Endometrial microvascular endothelial cells (primary cell): ENCODE results near the gene IFT25. TPM values are rescaled to one million over a fixed set of nuclear protein-coding genes. Genes with fewer than 3 reads are reported as not detected.

ENCODE experiments used
- in situ Hi-C: cut with HindIII; loops from 2 replicates; pipeline ENCODE4 v1.10.0; 2017; ENCODE audit warnings: low sequenced_read_pairs, low pct_unique_long_range_greater_than_20kb; ENCODE audit errors: inconsistent ontology term
- total RNA-seq: library from RNA; depleted of rRNA; stranded (reverse); fragments of >200 nt; gene quantifications from one replicate; pipeline ENCODE4 v1.2.3, GENCODE V29; 2015; ENCODE audit errors: inconsistent ontology term

IFT25 gene
- total RNA-seq, 1 donor from 2014 or later = 20.6 TPM

DNA sequence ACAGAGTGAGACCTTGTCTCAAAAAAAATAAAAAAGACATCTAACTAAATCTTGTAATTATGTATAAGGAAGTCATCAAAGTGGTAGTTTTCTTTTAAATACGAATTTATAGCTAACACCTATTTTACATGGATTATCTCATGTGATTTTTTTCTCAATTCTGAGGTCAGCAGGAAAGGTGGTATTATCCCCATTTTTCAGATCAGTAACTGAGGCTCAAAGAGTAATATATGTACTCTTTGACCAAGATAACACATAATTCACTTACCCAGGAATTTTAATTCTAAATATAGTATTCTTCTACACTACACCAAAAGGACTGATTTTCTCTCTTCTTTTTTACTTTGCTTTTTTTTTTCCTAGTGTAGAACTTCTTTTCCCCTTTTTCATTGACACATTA lies 9.1 kb downstream of the IFT25 start:
- in situ Hi-C loops = no loop called here

GRCh38 chr1:53934170-53934765 lies 11.2 kb downstream of the IFT25 start:
- in situ Hi-C loops = no loop called here

DNA sequence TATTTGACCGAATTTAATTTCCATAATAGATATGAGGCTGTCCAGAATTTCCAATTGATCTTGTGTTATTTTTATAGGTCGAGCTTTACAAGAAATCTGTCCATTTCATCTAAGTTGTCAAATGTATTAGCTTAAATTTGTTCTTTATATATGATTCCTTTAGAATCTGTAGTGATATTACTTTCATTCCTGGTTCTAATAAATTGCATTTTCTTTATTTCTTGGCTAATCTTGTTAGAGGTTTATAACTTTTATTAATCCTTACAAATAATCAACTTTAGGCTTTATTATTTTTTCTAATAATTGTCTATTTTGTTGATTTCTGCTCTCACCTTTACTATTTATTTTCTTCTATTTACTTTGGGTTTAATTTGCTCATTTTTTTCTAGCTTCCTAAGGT lies 14.0 kb downstream of the IFT25 start:
- in situ Hi-C loops = no loop called here

DNA sequence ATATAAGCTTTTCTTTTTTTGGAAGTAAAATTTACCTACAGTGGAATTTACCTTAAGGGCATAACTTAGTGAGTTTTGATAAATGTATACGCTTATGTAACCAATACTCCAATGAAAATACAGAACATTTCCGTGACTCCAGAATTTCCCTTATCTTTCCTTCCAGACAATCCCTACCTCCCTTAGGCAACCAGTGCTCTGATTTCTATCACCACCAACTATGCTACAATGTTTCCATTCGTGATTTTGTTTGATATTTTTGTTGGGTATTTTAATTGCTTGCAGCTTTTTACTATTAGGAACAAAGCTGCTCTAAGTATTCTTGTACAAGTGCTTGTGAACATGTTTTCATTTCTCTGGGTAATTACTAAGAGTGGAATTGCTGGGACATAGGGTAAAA lies 14.6 kb downstream of the IFT25 start:
- in situ Hi-C loops = no loop called here

DNA sequence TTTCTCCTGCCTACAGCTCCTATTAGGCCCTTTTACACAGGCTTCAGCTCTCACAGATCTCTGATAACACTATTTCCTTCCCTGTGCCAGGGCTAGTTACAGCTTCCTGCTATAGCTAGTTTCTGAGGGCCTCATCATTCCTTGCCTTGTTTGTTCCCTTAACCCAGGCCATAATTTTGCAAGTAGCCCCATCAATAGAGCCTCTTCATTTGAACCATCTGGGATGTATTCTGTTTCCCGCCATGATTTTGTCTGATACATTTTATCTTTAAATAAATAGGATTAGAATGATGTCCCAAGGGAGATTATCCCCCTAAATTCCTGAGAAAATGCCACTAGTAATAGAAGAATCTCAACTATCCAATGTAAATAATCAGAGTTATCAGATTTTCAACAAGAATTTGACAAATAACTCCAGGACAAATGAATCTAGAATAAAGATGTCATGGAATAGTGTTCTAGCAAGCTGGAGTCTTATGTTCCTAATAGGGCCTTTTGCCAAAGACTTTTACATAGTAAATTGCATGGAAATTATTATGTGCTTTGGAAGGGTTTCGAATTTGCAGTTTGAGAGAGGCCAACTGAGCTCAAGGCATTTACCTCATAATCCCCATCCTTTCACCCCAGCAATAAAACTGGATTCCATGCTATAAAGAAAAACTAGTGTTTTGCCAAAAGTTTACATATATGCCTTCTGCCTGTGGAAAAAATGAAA lies 16.1 kb downstream of the IFT25 start:
- in situ Hi-C loops = no loop called here

- in situ Hi-C loops = no loop called here
Measured at GRCh38 chr1:53927376-53927881, 18.1 kb downstream of the IFT25 start.

DNA sequence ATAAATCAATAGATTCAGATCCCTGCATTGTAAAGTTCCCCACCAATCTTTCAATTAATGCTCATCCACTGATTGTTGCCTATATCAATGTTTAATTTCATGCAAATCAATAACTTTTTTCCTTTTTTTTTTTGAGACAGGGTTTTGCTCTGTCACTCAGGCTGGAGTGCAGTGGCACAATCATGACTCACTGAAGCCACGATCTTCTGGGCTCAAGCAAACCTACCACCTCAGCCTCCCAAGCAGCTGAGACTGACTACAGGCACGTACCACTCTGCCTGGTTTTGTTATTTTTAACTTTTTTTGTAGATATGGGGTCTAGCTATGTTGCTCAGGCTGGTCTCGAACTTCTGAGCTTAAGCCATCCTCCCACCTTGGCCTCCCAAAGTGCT lies 25.8 kb downstream of the IFT25 start:
- in situ Hi-C loops = no loop called here

GRCh38 chr1:53918343-53918742 lies 27.2 kb downstream of the IFT25 start:
- in situ Hi-C loops = no loop called here

- in situ Hi-C loops = no loop called here
Measured at GRCh38 chr1:53913352-53914033, 32.0 kb downstream of the IFT25 start.

DNA sequence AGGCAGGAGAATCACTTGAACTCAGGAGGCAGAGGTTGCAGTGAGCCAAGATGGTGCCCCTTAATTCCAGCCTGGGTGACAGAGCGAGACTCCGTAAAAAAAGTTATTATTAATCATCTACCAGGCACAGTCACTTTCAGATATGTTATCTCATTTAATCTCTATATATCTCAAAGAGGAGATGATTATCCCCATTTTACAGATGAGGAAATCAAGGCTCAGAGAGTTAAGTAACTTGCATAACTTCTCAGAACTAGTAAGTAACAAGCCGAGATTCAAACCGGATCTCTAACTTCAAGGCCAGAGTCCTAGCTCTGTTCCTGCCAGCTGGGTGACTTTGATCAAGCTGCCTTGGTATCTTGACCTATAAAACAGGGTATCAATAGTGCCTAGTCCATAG lies 34.1 kb downstream of the IFT25 start:
- in situ Hi-C loops = no loop called here

DNA sequence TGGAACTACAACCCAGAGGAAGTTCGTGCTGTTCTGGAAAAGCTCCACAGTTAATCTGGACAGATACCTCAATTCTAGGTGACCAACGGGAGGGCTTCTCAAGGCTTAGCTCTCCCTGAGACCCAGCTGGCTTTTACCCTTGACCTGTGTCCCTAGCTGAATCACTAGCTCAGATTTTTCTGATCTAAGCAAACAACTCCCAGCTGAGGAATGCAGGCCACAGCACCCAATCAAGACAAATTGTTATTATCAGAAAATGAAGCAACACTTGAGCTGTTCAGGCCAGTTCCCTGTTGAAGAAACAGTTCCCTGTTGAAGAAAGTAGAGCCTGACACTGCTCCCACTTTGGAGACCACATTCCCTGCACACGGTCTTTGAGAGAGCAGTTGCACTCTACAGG lies 35.6 kb downstream of the IFT25 start:
- in situ Hi-C loops = no loop called here

DNA sequence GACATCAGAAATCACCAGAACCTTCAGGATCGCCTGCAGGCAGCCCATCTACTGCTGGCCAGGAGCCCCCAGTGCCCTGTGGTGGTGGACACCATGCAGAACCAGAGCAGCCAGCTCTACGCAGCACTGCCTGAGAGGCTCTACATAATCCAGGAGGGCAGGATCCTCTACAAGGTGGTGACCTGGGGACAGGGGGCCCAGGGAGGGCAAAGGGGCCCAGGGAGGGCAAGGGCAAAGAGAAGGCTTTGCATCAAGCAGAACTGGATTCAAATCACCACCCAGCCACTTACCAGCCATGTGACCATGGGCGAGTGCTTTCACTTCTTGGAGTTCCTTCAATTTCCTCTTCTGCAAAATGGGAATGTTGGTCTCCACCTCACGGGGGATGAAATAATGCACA lies 39.4 kb downstream of the IFT25 start:
- in situ Hi-C loops = no loop called here

- in situ Hi-C loops = no loop called here
Measured at GRCh38 chr1:53905509-53905908, 40.0 kb downstream of the IFT25 start.

DNA sequence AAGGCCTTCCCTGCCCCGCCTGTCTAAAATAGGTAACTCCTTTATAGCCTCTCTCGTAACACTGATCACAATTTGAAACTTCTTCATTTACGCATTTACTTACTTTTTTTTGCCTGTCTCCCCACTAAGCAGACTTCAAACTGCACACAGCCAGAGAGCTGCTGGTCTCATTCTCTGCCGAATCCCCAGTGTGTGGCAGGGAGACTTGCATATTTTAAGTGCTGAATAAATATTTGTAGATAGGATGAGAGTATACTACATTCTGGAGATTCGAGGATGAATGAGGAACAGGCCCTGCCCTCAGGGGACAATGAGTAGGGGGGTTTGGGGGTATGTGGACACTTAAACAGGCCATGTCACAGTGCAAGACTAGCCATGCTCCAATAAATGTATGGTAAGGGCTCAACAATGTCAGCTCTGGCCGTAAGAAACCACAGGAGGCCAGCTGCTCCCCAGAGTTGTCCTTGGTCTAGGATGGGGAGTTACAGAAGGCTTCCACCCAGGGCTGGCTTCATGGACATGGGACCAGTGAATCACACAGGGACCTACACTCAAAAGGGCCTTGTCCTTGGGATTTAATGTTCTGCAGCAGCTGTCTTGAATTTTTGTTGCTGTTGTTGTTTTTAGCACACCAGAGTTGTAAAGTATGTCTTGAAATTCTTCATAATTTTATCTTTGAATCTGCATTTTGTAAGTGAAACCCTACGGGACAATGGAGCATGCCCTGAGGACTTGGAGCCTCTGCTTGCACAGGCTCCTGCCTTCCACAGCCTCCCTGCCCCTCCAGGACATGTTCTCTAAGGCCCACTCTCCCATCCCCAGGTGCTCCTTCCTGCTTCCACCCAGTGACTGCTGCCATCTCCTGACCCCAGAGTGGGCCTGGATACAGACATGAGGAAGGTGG lies 43.0 kb downstream of the IFT25 start:
- in situ Hi-C loops = no loop called here

- in situ Hi-C loops = no loop called here
Measured at GRCh38 chr1:53899708-53900107, 45.8 kb downstream of the IFT25 start.

GRCh38 chr1:53899206-53899628 lies 46.3 kb downstream of the IFT25 start:
- in situ Hi-C loops = no loop called here

- in situ Hi-C loops = no loop called here
Measured at GRCh38 chr1:53896635-53897229, 48.8 kb downstream of the IFT25 start.

GRCh38 chr1:53895421-53895820 lies 50.1 kb downstream of the IFT25 start:
- in situ Hi-C loops = no loop called here

DNA sequence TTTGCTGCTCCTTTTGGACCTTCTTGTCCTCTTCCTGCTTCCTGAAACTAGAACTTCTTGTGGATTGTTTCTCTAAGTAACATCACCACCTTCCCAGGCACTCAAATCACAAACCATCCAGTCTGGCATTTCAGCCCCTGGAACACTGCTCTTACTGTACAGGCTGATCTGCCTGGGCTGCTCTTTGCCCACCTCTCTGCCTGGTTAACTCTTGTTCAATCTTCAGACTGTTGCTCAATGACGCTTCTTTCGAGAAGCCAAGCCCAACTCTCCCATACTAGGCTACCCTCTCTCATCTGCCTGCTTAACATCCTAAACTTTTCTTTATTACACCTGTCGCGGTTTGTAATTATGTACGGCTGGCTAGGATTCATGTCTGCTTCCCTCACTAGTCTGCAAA lies 50.9 kb downstream of the IFT25 start:
- in situ Hi-C loops = no loop called here
